MM.1S (cell line): Measurements from ENCODE around the gene HOXD8.

ENCODE experiments used
- EZH2 ChIP-seq: fragments of 300-600 bp; sonication (generic); optimal IDR thresholded peaks from 2 replicates; pipeline ENCODE3; 2017; ENCODE audit warnings: low read depth, mild to moderate bottlenecking, antibody characterized with exemption, low read length, mixed read lengths
- EZH2phosphoT487 ChIP-seq: fragments of 300-600 bp; sonication (generic); IDR thresholded peaks from 2 replicates; pipeline ENCODE4 v1.6.1; 2018; ENCODE audit warnings: antibody characterized with exemption, low read length
- TF ChIP-seq, protein P1 (sequence below): fragments of 300-600 bp; sonication (generic); IDR thresholded peaks from 2 replicates; pipeline ENCODE4 v1.5.1; 2016; ENCODE audit warnings: antibody characterized with exemption, low read length, mixed read lengths

DNA sequence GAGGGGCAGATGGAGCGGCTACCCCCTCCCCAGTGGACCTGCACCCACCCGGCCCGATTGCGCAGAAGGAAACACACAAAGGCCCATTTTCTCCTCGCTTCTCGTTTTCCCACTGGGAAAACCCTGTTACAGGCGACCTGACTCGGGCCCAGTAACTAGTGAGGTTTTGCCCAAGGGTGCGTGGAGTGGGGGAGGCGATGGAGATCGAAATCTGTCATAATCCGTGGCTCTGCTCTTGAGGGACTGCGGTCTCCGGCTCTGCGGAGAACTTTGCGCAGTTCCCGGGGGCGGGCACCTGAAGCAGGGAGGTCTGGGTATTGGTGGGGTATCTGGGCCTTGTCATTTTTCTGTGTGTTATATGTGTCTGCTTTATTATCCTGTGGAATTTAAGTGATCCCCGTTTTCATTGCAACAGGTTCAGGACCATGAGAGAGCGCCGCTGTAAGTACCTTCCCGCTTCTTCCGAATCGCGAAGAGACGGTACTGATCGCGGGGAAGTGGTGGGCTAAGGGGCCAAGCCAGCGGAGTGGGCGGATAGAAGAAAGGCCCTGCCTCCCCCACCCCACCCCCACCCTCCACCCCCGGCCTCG lies 17.8 kb downstream of the HOXD8 start:
- TF ChIP-seq, protein P1, sequence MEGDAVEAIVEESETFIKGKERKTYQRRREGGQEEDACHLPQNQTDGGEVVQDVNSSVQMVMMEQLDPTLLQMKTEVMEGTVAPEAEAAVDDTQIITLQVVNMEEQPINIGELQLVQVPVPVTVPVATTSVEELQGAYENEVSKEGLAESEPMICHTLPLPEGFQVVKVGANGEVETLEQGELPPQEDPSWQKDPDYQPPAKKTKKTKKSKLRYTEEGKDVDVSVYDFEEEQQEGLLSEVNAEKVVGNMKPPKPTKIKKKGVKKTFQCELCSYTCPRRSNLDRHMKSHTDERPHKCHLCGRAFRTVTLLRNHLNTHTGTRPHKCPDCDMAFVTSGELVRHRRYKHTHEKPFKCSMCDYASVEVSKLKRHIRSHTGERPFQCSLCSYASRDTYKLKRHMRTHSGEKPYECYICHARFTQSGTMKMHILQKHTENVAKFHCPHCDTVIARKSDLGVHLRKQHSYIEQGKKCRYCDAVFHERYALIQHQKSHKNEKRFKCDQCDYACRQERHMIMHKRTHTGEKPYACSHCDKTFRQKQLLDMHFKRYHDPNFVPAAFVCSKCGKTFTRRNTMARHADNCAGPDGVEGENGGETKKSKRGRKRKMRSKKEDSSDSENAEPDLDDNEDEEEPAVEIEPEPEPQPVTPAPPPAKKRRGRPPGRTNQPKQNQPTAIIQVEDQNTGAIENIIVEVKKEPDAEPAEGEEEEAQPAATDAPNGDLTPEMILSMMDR = no peak
- no peak for TF ChIP-seq EZH2phosphoT487
- TF ChIP-seq EZH2 = no peak
